ENCODE data around the gene USP44. TPM values are rescaled to one million over a fixed set of nuclear protein-coding genes. Genes with fewer than 3 reads are reported as not detected.
A peak's percentile ranks its signal among the peaks of the same experiment; 100 is the strongest.
"Not testable (repeated sequence)": the region's sequence is repeated elsewhere in the genome, so short reads cannot be mapped to it uniquely, and the experiment has no call there.

USP44 gene
- total RNA-seq, 3 donors from 2014 or later: 3.7 to 8.2 (median 3.9) TPM

DNA sequence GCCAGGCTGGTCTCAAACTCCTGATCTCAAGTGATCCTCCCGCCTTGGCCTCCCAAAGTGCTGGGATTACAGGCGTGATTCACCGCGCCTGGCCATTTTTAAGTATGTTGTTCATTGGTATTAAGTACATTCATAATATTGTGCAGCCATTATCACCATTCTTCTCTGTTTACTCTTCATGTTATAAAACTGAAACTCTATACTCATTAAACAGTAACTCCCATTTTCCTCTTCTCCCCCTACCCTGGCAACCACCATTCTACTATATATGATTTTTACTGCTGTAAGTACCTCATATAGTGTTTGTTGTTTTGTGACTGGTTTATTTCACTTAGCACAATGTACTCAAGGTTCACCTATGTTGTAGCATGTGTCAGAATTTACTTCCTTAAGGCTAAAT is 54.2 kb downstream of the USP44 start:
- no peak for DNase-seq (ENCODE audit: low spot score in 2 of 2)
- intact Hi-C loops (cut with DNase I; ENCODE audit: low total_unique reads): no loop called here
- TF ChIP-seq POLR2A (IDR thresholded peaks at IDR 0.05): no peak
- TF ChIP-seq, protein P1, sequence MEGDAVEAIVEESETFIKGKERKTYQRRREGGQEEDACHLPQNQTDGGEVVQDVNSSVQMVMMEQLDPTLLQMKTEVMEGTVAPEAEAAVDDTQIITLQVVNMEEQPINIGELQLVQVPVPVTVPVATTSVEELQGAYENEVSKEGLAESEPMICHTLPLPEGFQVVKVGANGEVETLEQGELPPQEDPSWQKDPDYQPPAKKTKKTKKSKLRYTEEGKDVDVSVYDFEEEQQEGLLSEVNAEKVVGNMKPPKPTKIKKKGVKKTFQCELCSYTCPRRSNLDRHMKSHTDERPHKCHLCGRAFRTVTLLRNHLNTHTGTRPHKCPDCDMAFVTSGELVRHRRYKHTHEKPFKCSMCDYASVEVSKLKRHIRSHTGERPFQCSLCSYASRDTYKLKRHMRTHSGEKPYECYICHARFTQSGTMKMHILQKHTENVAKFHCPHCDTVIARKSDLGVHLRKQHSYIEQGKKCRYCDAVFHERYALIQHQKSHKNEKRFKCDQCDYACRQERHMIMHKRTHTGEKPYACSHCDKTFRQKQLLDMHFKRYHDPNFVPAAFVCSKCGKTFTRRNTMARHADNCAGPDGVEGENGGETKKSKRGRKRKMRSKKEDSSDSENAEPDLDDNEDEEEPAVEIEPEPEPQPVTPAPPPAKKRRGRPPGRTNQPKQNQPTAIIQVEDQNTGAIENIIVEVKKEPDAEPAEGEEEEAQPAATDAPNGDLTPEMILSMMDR (IDR thresholded peaks at IDR 0.05): no peak
- TF ChIP-seq POLR2AphosphoS5 (IDR thresholded peaks at IDR 0.05): no peak
- Histone ChIP-seq H3K36me3 (peaks cover 13% of the 10 kb centered on the region), H3K27me3 (no peaks in the 10 kb centered on the region), H3K4me1 (no peaks in the 10 kb centered on the region), H3K27ac (no peak overlapping the region), H3K9me3 (no peaks in the 10 kb centered on the region), H3K4me3 (no peak overlapping the region)

DNA sequence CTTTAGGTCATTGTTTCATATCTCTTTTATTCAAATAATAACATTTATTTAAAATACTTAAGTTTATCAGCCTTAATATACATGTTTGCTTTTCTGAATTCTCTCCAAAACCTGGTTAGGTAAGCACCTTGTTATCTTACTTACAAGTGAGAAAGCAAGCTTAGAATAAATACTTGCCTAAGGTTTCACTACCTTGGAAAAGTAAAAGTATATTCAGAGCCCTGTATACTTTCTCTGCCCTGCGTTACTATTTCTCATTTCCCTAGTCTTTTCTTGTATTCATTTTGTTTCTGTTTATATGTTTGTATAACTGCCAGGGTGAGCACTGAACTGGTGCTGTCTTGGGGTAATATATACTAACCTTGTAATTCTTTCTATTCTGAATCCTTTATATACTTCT is 55.8 kb downstream of the USP44 start:
- intact Hi-C loops (cut with DNase I; ENCODE audit: low total_unique reads): no loop called here
- no peaks in the 10 kb centered on the region for H3K9me3 ChIP-seq
- peaks cover 13% of the 10 kb centered on the region for H3K36me3 ChIP-seq
- no peaks in the 10 kb centered on the region for H3K27me3 ChIP-seq
- no peak for DNase-seq (ENCODE audit: low spot score in 2 of 2)
- TF ChIP-seq, protein P1 (IDR thresholded peaks at IDR 0.05): no peak
- no peak for TF ChIP-seq POLR2A (IDR thresholded peaks at IDR 0.05)
- TF ChIP-seq POLR2AphosphoS5 (IDR thresholded peaks at IDR 0.05): no peak
- H3K4me1 ChIP-seq: no peaks in the 10 kb centered on the region
- no peak overlapping the region for H3K4me3 ChIP-seq
- no peak overlapping the region for H3K27ac ChIP-seq

DNA sequence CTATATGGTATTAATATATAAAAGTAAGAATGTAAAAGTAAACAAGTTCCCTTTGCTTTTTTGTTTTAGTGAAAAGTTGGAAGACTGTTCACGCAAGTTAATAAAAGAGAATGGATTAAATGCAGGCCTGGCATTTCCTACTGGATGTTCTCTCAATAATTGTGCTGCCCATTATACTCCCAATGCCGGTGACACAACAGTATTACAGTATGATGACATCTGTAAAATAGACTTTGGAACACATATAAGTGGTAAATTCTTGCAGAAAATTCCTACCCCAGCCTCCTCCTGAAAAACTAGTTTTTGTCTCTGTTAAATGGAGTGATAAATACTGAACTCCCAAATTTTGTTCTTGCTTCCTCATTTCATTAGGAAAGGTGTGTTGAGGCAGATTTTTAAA is 56.4 kb downstream of the USP44 start:
- H3K4me1 ChIP-seq: no peaks in the 10 kb centered on the region
- peaks cover 13% of the 10 kb centered on the region for H3K36me3 ChIP-seq
- intact Hi-C loops (cut with DNase I; ENCODE audit: low total_unique reads): no loop called here
- H3K27ac ChIP-seq: no peak overlapping the region
- TF ChIP-seq POLR2A (IDR thresholded peaks at IDR 0.05): no peak
- TF ChIP-seq POLR2AphosphoS5 (IDR thresholded peaks at IDR 0.05): no peak
- no peaks in the 10 kb centered on the region for H3K27me3 ChIP-seq
- no peaks in the 10 kb centered on the region for H3K9me3 ChIP-seq
- DNase-seq (ENCODE audit: low spot score in 2 of 2): no peak
- H3K4me3 ChIP-seq: no peak overlapping the region

DNA sequence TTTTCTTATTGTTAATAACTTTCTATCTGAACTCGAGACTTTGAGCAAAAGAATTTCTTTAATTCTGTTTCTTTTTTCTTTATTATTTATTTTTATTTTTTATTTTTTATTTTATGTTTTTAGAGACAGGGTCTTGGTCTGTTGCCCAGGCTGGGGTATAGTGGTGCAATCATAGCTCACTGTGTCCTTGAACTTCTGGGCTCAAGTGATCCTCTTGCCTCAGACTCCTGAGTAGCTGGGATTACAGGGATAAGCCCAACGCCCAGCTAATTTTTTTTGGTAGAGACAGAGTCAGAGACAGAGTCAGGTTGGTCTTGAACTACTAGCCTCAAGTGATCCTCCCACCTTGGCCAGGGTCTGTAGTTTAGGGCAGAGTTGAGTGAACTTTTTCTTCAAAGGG is 58.8 kb downstream of the USP44 start:
- H3K4me1 ChIP-seq: no peaks in the 10 kb centered on the region
- TF ChIP-seq POLR2A (IDR thresholded peaks at IDR 0.05) (no peak), POLR2AphosphoS5 (IDR thresholded peaks at IDR 0.05) (no peak)
- TF ChIP-seq, protein P1 (IDR thresholded peaks at IDR 0.05): no peak
- peaks cover 12% of the 10 kb centered on the region for H3K36me3 ChIP-seq

DNA sequence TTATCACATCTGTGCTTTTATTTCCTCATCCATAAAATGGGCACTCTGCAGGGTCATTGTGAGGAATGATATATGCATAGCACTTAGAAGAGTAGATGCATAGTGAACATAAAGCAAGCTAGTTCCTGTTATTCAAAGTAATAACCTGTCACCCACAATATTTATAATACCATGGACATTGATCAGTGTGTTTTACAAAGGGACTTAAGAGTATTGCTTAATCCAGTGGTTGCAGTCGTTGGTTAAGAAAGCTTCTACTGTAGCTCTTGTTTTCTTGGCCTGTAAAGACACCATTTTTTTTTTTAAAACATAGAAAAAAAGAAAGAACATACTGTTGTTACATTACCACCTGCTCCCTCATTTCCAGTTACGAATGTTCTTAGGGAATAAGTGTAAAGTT is 64.3 kb downstream of the USP44 start:
- H3K27ac ChIP-seq: no peak overlapping the region
- H3K4me1 ChIP-seq: no peaks in the 10 kb centered on the region
- H3K27me3 ChIP-seq: no peaks in the 10 kb centered on the region
- DNase-seq (ENCODE audit: low spot score in 2 of 2): no peak
- intact Hi-C loops (cut with DNase I; ENCODE audit: low total_unique reads): no loop called here
- H3K36me3 ChIP-seq: peaks cover 3% of the 10 kb centered on the region
- H3K9me3 ChIP-seq: no peaks in the 10 kb centered on the region
- H3K4me3 ChIP-seq: no peak overlapping the region
- TF ChIP-seq, protein P1 (IDR thresholded peaks at IDR 0.05): no peak
- no peak for TF ChIP-seq POLR2A (IDR thresholded peaks at IDR 0.05)
- TF ChIP-seq POLR2AphosphoS5 (IDR thresholded peaks at IDR 0.05): no peak

More for the DNA sequence above, 58.8 kb downstream of the USP44 start:
- DNase-seq (ENCODE audit: low spot score in 2 of 2): no peak
- intact Hi-C loops (cut with DNase I; ENCODE audit: low total_unique reads): no loop called here
- Histone ChIP-seq H3K27me3 (no peaks in the 10 kb centered on the region), H3K9me3 (no peaks in the 10 kb centered on the region), H3K27ac (no peak overlapping the region), H3K4me3 (no peak overlapping the region)

DNA sequence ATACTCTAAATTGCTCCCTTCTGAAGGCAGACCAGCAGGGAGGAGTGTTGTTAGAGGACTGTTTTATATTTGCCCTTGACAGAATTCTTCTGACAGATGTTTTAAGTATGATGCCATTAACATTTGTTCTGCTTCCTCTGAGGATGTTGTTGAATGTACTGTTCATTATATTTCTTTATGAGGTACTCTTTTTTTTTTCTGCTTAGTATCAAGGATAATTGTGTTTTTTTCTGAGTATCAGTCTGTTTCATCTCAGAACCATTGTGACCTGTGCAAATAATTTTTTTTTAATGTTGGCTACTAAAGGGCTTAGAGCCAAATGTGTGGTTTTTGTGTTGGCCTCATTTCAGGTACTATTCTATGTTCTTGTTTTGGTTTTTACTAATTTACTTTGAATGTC is 66.8 kb downstream of the USP44 start:
- Histone ChIP-seq H3K4me1 (no peaks in the 10 kb centered on the region), H3K9me3 (no peaks in the 10 kb centered on the region), H3K4me3 (no peak overlapping the region), H3K36me3 (peaks cover 3% of the 10 kb centered on the region), H3K27ac (peak overlapping the region in 1 of 2 donors; percentile 27), H3K27me3 (no peaks in the 10 kb centered on the region)
- no peak for TF ChIP-seq POLR2AphosphoS5 (IDR thresholded peaks at IDR 0.05)
- TF ChIP-seq, protein P1 (IDR thresholded peaks at IDR 0.05): no peak
- TF ChIP-seq POLR2A (IDR thresholded peaks at IDR 0.05): no peak
- DNase-seq (ENCODE audit: low spot score in 2 of 2): no peak
- intact Hi-C loops (cut with DNase I; ENCODE audit: low total_unique reads): no loop called here

DNA sequence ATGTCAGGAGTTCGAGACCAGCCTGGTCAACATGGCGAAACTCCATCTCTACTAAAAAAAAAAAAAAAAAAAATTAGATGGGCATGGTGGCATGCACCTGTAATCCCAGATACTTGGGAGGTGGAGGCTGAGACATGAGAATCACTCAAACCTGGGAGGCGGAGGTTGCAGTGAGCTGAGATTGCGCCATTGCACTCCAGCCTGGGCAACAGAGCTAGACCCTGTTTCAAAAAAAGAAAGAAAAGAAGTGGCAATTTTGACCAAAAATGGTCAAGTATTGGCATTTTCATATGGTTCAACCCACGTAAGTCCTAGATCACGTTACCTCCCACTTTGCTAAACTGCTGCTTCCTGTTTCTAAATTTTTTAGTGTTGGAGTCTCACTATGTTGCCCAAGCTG is 68.7 kb downstream of the USP44 start:
- H3K4me1 ChIP-seq; H3K27me3 ChIP-seq; DNase-seq (ENCODE audit: low spot score in 2 of 2); H3K4me3 ChIP-seq; intact Hi-C loops (cut with DNase I; ENCODE audit: low total_unique reads); H3K27ac ChIP-seq; H3K36me3 ChIP-seq; H3K9me3 ChIP-seq: not testable (repeated sequence)

Measured in breast epithelium (tissue), 4 donors.